Panc1 (cell line): ENCODE data around the gene PPP1R7. TPM values are rescaled to one million over a fixed set of nuclear protein-coding genes. Genes with fewer than 3 reads are reported as not detected.

Source experiments
- ATAC-seq: fragments of 200-7000 bp; cut with Tn5 transposase; 2 replicates; pipeline ENCODE4 v1.9.1; 2020; ENCODE audit warnings: mild to moderate bottlenecking, moderate library complexity
- BruUV-seq: library from RNA; stranded (reverse); fragments of 400-500 nt; replicated peaks from 2 replicates; lab custom pipeline; 2021; lab: Mats Ljungman, UMichigan
- CTCF ChIA-PET: fragments of 300-600 bp; sonication (Branson Sonifier 250); formaldehyde crosslinking; loops from one replicate; lab custom pipeline; 2022; ENCODE audit warnings: antibody characterized with exemption; lab: Charles Lee
- POLR2A ChIA-PET: fragments of 300-600 bp; sonication (Branson Sonifier 250); formaldehyde crosslinking; loops from one replicate; lab custom pipeline; 2022; ENCODE audit warnings: antibody characterized with exemption; lab: Charles Lee
- DNase-seq: peaks from one replicate; pipeline ENCODE4 v3.0.0-alpha.2; 2010; ENCODE audit warnings: low read depth, low spot score
- H3K27ac ChIP-seq: 2 replicates; pipeline ENCODE4 v1.5.1; 2011; ENCODE audit warnings: mild to moderate bottlenecking, low read length, inconsistent platforms
- H3K27me3 ChIP-seq: fragments of 200-500 bp; sonication (Bioruptor generic); 2 replicates; pipeline ENCODE4 v1.6.0; 2014; ENCODE audit warnings: low read length, inconsistent platforms; ENCODE audit not compliant: control insufficient read depth, insufficient read depth
- H3K36me3 ChIP-seq: fragments of 200-500 bp; sonication (Bioruptor generic); 2 replicates; pipeline ENCODE4 v1.5.1; 2014; ENCODE audit warnings: inconsistent platforms, mild to moderate bottlenecking, low read length, moderate library complexity; ENCODE audit not compliant: control insufficient read depth, insufficient read depth
- H3K4me1 ChIP-seq: 2 replicates; pipeline ENCODE4 v1.5.1; 2011; ENCODE audit warnings: inconsistent platforms, mild to moderate bottlenecking, low read length, moderate library complexity; ENCODE audit not compliant: control insufficient read depth, insufficient read depth
- H3K4me3 ChIP-seq, 2 experiments: 2 replicates each; pipeline ENCODE4 v1.5.1; 2011 to 2012; ENCODE audit warnings: low read depth in 2 of 2, low read length in 2 of 2, mild to moderate bottlenecking in 2 of 2, inconsistent platforms in 1 of 2, moderate library complexity in 1 of 2
- H3K9me3 ChIP-seq: fragments of 200-500 bp; sonication (Bioruptor generic); 2 replicates; pipeline ENCODE4 v1.5.1; 2014; ENCODE audit warnings: low read depth, mild to moderate bottlenecking, inconsistent platforms, low read length, moderate library complexity; ENCODE audit not compliant: control insufficient read depth, insufficient read depth
- POLR2AphosphoS5 ChIP-seq: IDR thresholded peaks from 2 replicates; pipeline ENCODE4 v1.6.1; 2012; ENCODE audit warnings: mild to moderate bottlenecking, low read depth, low read length, moderate library complexity
- SIN3A ChIP-seq: IDR thresholded peaks from 2 replicates; pipeline ENCODE4 v1.6.1; 2012; ENCODE audit warnings: low read depth, mild to moderate bottlenecking, low read length, moderate library complexity, borderline replicate concordance; ENCODE audit not compliant: insufficient read depth
- TCF7L2 ChIP-seq: IDR thresholded peaks from 2 replicates; pipeline ENCODE4 v1.6.1; 2011; ENCODE audit warnings: mild to moderate bottlenecking, low read depth, low read length, inconsistent platforms
- in situ Hi-C: cut with HindIII; loops from 2 replicates; pipeline ENCODE4 v1.10.0; 2016; ENCODE audit warnings: low sequenced_read_pairs, low pct_unique_long_range_greater_than_20kb
- intact Hi-C: fragments of 100-400 bp; cut with micrococcal nuclease; formaldehyde crosslinking; loops from one replicate; pipeline ENCODE4 v1.10.0; 2022; ENCODE audit not compliant: unreplicated experiment
- total RNA-seq: library from RNA; stranded (reverse); gene quantifications from one replicate; pipeline ENCODE4 v1.2.1, GENCODE V29; 2021; ENCODE audit not compliant: unreplicated experiment
- TF ChIP-seq, protein P1 (sequence below), 2 experiments: IDR thresholded peaks; 2 replicates each; pipeline ENCODE4 v1.6.1; 2011 to 2012; ENCODE audit warnings: low read depth in 2 of 2, control low read depth in 1 of 2, low read length in 1 of 2, mild to moderate bottlenecking in 1 of 2, moderate library complexity in 1 of 2; ENCODE audit not compliant: insufficient read depth in 1 of 2
- TF ChIP-seq, protein P2 (sequence below): fragments of 450-650 bp; IDR thresholded peaks from 2 replicates; pipeline ENCODE4 v1.5.1; 2017; ENCODE audit warnings: mild to moderate bottlenecking

PPP1R7 gene
- total RNA-seq, 1 experiment from 2014 or later = 64.2 TPM

DNA sequence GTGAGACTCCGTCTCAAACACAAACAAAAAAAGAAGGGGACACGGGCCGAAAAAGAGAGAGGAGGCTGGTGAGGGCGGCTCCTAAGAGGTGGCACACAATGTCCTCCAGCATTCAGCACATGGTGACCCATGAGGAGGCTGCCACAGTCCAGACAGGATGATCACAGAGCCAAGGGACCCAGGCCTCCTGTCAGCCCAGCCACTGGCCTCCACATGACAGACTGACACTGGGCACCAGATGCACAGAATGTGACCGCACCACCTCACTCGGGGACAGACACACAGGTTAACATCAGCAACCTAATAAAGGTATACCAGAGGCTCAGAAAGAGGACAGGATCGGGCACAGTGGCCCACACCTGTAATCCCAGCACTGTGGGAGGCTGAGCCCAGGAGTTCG, 22.0 kb upstream of the PPP1R7 start:
- H3K9me3 ChIP-seq = no peaks in the 10 kb centered on the region
- no peak for TF ChIP-seq TCF7L2
- TF ChIP-seq, protein P1, sequence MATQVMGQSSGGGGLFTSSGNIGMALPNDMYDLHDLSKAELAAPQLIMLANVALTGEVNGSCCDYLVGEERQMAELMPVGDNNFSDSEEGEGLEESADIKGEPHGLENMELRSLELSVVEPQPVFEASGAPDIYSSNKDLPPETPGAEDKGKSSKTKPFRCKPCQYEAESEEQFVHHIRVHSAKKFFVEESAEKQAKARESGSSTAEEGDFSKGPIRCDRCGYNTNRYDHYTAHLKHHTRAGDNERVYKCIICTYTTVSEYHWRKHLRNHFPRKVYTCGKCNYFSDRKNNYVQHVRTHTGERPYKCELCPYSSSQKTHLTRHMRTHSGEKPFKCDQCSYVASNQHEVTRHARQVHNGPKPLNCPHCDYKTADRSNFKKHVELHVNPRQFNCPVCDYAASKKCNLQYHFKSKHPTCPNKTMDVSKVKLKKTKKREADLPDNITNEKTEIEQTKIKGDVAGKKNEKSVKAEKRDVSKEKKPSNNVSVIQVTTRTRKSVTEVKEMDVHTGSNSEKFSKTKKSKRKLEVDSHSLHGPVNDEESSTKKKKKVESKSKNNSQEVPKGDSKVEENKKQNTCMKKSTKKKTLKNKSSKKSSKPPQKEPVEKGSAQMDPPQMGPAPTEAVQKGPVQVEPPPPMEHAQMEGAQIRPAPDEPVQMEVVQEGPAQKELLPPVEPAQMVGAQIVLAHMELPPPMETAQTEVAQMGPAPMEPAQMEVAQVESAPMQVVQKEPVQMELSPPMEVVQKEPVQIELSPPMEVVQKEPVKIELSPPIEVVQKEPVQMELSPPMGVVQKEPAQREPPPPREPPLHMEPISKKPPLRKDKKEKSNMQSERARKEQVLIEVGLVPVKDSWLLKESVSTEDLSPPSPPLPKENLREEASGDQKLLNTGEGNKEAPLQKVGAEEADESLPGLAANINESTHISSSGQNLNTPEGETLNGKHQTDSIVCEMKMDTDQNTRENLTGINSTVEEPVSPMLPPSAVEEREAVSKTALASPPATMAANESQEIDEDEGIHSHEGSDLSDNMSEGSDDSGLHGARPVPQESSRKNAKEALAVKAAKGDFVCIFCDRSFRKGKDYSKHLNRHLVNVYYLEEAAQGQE (IDR thresholded peaks at IDR 0.05; ENCODE audit: insufficient read depth in 1 of 2, low read depth in 2 of 2, low read length in 1 of 2) = no peak
- no peak for TF ChIP-seq POLR2AphosphoS5
- TF ChIP-seq, protein P2, sequence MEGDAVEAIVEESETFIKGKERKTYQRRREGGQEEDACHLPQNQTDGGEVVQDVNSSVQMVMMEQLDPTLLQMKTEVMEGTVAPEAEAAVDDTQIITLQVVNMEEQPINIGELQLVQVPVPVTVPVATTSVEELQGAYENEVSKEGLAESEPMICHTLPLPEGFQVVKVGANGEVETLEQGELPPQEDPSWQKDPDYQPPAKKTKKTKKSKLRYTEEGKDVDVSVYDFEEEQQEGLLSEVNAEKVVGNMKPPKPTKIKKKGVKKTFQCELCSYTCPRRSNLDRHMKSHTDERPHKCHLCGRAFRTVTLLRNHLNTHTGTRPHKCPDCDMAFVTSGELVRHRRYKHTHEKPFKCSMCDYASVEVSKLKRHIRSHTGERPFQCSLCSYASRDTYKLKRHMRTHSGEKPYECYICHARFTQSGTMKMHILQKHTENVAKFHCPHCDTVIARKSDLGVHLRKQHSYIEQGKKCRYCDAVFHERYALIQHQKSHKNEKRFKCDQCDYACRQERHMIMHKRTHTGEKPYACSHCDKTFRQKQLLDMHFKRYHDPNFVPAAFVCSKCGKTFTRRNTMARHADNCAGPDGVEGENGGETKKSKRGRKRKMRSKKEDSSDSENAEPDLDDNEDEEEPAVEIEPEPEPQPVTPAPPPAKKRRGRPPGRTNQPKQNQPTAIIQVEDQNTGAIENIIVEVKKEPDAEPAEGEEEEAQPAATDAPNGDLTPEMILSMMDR = no peak
- no peak for TF ChIP-seq SIN3A
- H3K27ac ChIP-seq = no peak overlapping the region
- no peaks in the 10 kb centered on the region for H3K4me1 ChIP-seq
- intact Hi-C loops = no loop called here
- ChIA-PET CTCF (no interaction called here), POLR2A (interaction anchor here (0.6 kb wide), 1 partner anchor 13 kb away, joined by 3 read pairs; no protein-coding TSS in a partner anchor)
- no TSS peak for BruUV-seq
- no peaks in the 10 kb centered on the region; the same call in 1 of the 2 replicates for H3K36me3 ChIP-seq
- DNase-seq (no peak), ATAC-seq (no peak)
- no peak overlapping the region for H3K4me3 ChIP-seq
- in situ Hi-C loops = no loop called here
- no peaks in the 10 kb centered on the region for H3K27me3 ChIP-seq

DNA sequence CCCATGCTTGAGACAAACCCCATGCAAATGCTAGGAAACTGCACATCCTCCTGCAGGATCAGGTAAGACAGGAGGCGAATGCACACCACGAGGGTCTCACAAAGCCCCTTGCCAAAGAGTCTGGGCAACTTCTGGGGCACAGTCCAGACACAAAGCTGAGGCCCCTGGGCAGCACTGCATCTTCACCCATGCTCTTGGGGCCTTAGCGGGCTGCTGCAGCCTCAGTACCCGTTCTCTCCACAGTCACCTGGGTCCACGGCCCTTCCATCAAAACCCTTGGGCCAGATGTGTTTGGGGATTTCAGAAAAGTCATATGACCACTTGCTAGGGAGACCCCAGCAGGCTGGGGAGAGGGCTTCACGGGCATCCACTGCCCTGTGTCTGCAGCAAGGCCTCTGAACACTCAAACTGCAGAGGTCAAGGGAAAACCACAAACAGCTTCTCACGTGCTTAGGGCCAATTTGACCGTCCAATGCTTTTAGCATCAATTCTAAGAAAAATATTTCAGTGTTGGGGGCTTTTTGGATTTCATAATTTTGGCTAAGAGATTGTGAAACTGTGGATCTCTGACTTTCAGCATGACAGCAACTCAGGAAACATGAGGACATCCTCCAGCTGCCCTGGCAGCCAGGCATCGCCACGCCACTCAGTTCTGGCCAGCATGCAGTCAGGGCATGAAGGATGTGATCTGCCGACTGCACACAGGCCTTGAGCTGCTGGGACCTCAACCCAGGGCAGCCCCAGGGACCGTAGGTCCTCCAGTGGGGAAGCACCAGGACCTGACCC, 21.0 kb upstream of the PPP1R7 start:
- H3K27ac ChIP-seq = no peak overlapping the region
- ChIA-PET POLR2A (no interaction called here), CTCF (no interaction called here)
- DNase-seq (no peak), ATAC-seq (no peak)
- no peaks in the 10 kb centered on the region for H3K27me3 ChIP-seq
- no TSS peak for BruUV-seq
- H3K36me3 ChIP-seq = no peaks in the 10 kb centered on the region; the same call in 1 of the 2 replicates
- in situ Hi-C loops = no loop called here
- H3K4me3 ChIP-seq = no peak overlapping the region
- H3K4me1 ChIP-seq = no peaks in the 10 kb centered on the region
- intact Hi-C loops = no loop called here
- TF ChIP-seq SIN3A = no peak
- TF ChIP-seq, protein P1 (IDR thresholded peaks at IDR 0.05; ENCODE audit: insufficient read depth in 1 of 2, low read depth in 2 of 2, low read length in 1 of 2) = no peak
- TF ChIP-seq, protein P2 = no peak
- no peak for TF ChIP-seq TCF7L2
- no peak for TF ChIP-seq POLR2AphosphoS5
- no peaks in the 10 kb centered on the region for H3K9me3 ChIP-seq
